Liver (tissue), 3 donors: ENCODE measurements around the gene CD300E.

ENCODE experiments used
- CTCF ChIP-seq: fragments of 150-350 bp; IDR thresholded peaks from 2 replicates; pipeline ENCODE4 v1.5.1; 2017; ENCODE audit warnings: improper control_type of control experiment, low read depth, low read length; ENCODE audit not compliant: missing input control
- GABPA ChIP-seq, 2 donors: IDR thresholded peaks in 1 of 2; conservative IDR thresholded peaks in 1 of 2; 2 replicates each; pipeline ENCODE4 v1.6.1; 2016; ENCODE audit warnings: antibody characterized with exemption in 2 of 2, mild to moderate bottlenecking in 1 of 2, moderate library complexity in 1 of 2
- JUND ChIP-seq, 2 donors: IDR thresholded peaks; 2 replicates each; pipeline ENCODE4 v1.6.1; 2016; ENCODE audit warnings: antibody characterized with exemption in 2 of 2
- SP1 ChIP-seq: IDR thresholded peaks from 2 replicates; pipeline ENCODE4 v1.6.1; 2018; ENCODE audit warnings: antibody characterized with exemption, mild to moderate bottlenecking
- ZBTB33 ChIP-seq: IDR thresholded peaks from 2 replicates; pipeline ENCODE4 v1.6.1; 2016; ENCODE audit warnings: antibody characterized with exemption
- TF ChIP-seq, protein P1 (sequence below): IDR thresholded peaks from 2 replicates; pipeline ENCODE4 v1.6.1; 2016; ENCODE audit warnings: antibody characterized with exemption, mild to moderate bottlenecking
- donor health status: healthy.
- donor health status: healthy.

GRCh38 chr17:74639704-74640151 lies 16.2 kb upstream of the CD300E start:
- TF ChIP-seq JUND (IDR thresholded peaks at IDR 0.05), result no peak
- TF ChIP-seq CTCF, result no peak
- TF ChIP-seq, protein P1, sequence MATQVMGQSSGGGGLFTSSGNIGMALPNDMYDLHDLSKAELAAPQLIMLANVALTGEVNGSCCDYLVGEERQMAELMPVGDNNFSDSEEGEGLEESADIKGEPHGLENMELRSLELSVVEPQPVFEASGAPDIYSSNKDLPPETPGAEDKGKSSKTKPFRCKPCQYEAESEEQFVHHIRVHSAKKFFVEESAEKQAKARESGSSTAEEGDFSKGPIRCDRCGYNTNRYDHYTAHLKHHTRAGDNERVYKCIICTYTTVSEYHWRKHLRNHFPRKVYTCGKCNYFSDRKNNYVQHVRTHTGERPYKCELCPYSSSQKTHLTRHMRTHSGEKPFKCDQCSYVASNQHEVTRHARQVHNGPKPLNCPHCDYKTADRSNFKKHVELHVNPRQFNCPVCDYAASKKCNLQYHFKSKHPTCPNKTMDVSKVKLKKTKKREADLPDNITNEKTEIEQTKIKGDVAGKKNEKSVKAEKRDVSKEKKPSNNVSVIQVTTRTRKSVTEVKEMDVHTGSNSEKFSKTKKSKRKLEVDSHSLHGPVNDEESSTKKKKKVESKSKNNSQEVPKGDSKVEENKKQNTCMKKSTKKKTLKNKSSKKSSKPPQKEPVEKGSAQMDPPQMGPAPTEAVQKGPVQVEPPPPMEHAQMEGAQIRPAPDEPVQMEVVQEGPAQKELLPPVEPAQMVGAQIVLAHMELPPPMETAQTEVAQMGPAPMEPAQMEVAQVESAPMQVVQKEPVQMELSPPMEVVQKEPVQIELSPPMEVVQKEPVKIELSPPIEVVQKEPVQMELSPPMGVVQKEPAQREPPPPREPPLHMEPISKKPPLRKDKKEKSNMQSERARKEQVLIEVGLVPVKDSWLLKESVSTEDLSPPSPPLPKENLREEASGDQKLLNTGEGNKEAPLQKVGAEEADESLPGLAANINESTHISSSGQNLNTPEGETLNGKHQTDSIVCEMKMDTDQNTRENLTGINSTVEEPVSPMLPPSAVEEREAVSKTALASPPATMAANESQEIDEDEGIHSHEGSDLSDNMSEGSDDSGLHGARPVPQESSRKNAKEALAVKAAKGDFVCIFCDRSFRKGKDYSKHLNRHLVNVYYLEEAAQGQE, result no peak
- no peak for TF ChIP-seq ZBTB33
- no peak for TF ChIP-seq GABPA (IDR thresholded peaks at IDR 0.05 in 1 of 2, conservative IDR thresholded peaks at IDR 0.05 in 1 of 2)
- TF ChIP-seq SP1, result no peak
